ENCODE measurements around the gene UBE2S.

- TF ChIP-seq USF1 (IDR thresholded peaks at IDR 0.05) (no peak), EP300 (IDR thresholded peaks at IDR 0.05; ENCODE audit: borderline replicate concordance) (no peak), MAX (IDR thresholded peaks at IDR 0.05) (peak; percentile 55; the same call in 1 of the 2 replicates), TAF1 (IDR thresholded peaks at IDR 0.05; ENCODE audit: low read depth) (no peak), ZBTB7A (IDR thresholded peaks at IDR 0.05; ENCODE audit: low read depth) (no peak), FOXM1 (IDR thresholded peaks at IDR 0.05; ENCODE audit: borderline replicate concordance, low read depth) (no peak)
Observed at GRCh38 chr19:55437410-55437809, 29.8 kb upstream of the UBE2S start.

Data from Ishikawa (cell line).